ENCODE results near the gene BICDL2. TPM values are rescaled to one million over a fixed set of nuclear protein-coding genes. Genes with fewer than 3 reads are reported as not detected.

The BICDL2 gene
- total and polyA plus RNA-seq, 7 experiments from 2014 or later, result 1.0 TPM; not detected in 6

DNA sequence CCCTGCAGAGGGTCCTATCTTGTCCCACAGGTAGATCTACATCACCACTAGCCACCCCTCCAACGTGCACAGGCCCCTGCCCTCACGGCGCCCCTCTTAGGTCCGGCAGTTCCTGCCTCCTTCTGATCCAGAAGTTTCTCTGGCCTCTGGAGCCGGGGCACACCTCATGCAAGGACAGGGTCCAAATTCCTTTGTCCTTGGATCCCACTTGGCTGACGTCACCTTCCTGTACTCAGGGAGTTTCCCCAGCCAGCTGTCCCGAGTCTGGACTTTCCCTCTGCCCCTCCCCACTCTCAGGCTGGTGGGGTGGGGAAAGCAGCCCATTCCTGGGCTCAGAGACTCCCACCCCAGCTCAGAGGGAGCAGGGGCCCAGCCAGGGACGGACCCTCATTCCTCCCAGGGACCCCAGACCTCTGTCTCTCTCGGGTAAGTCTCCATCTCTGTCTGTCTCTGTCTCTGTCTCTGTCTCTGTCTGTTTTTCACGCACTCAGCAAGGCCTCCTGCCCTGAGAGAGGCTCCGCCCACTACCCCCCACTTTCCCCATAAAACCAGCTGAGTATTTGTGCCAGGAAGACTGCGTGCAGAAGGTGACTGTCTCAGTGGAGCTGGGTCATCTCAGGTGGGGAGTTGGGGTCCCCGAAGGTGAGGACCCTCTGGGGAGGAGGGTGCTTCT, 28.5 kb upstream of the BICDL2 start, which contains the start of gene IL32:
Gene IL32 (plus strand): TSS at position 572 of the 673 bp plus-strand sequence. CDS start 172 bp downstream, outside the sequence.
- Histone ChIP-seq H3K4me1 (ENCODE audit: control insufficient read depth in 2 of 2, insufficient read depth in 2 of 2, low read length in 2 of 2) (peaks cover 25 to 27% of the 10 kb centered on the region in 2 donors), H3K36me3 (ENCODE audit: control insufficient read depth in 2 of 3, insufficient read depth in 3 of 3, low read length in 3 of 3) (peaks cover 0 to 20% (median 3%) of the 10 kb centered on the region in 3 experiments), H3K27me3 (ENCODE audit: control insufficient read depth in 2 of 2, insufficient read depth in 2 of 2, low read length in 2 of 2) (no peaks in the 10 kb centered on the region), H3K9me3 (ENCODE audit: control insufficient read depth in 2 of 3, low read length in 3 of 3) (no peaks in the 10 kb centered on the region), H3K4me3 (ENCODE audit: low read length) (peak within 1 kb of the TSS; percentile 78), H3K27ac (ENCODE audit: low read depth, low read length) (peak within 1 kb of the TSS; percentile 88)
- ATAC-seq (peak; percentile 78), DNase-seq (peak in 8 of 9 donors; percentile 43 to 69 (median 64))
- Mint-ChIP-seq H3K36me3 (peaks cover 8 to 62% (median 24%) of the 10 kb centered on the region in 5 donors), H3K4me3 (peak within 1 kb of the TSS; percentile 98 to 100 (median 99)), H3K27ac (peak within 1 kb of the TSS; percentile 94 to 100 (median 98)), H3K27me3 (no peaks in the 10 kb centered on the region), H3K9me3 (peaks cover 0 to 6% (median 0%) of the 10 kb centered on the region in 11 donors), H3K4me1 (peaks cover 46 to 65% (median 60%) of the 10 kb centered on the region in 7 donors)
- POLR2A ChIA-PET, result interaction anchor here (0.7 to 10.4 kb wide), 21 partner anchors 10 to 202 kb away, joined by 3 to 182 read pairs (median 5); partner anchors contain the start of genes ZNF213 and ZSCAN10
- intact Hi-C loops (cut with micrococcal nuclease), result loop anchor here (1.0 kb wide), 2 partner anchors 10 to 59 kb away; no protein-coding TSS in a partner anchor
- CTCF ChIA-PET, result interaction anchor here (0.7 to 13.9 kb wide), 6 partner anchors 11 to 65 kb away, joined by 3 to 244 read pairs (median 6); partner anchors contain the start of gene ZNF213

GRCh38 chr16:3063625-3064386, 27.1 kb upstream of the BICDL2 start:
- no peak overlapping the region for H3K4me3 ChIP-seq (ENCODE audit: low read length)

DNA sequence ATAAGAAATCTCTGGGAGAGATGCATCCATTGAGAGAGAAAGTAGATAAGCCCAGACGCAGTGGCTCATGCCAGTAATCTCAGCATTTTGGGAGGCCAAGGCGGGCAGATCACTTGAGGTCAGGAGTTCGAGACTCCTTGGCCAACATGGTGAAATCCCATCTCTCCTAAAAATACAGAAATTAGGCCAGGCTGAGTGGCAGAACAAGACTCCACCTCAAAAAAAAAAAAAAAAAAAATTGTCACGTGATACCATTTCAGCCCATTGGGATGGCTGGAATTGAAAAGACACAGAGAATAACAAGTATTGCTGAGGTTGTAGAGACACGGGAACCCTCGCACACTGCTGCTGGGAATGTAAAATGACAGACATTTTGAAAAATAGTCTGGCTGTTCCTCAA, 25.8 kb upstream of the BICDL2 start:
- Histone ChIP-seq H3K4me1 (ENCODE audit: control insufficient read depth in 2 of 2, insufficient read depth in 2 of 2, low read length in 2 of 2) (peaks cover 25 to 27% of the 10 kb centered on the region in 2 donors), H3K36me3 (ENCODE audit: control insufficient read depth in 2 of 3, insufficient read depth in 3 of 3, low read length in 3 of 3) (peaks cover 0 to 10% (median 3%) of the 10 kb centered on the region in 3 experiments), H3K4me3 (ENCODE audit: low read length) (no peak overlapping the region), H3K27ac (ENCODE audit: low read depth, low read length) (no peak overlapping the region), H3K27me3 (ENCODE audit: control insufficient read depth in 2 of 2, insufficient read depth in 2 of 2, low read length in 2 of 2) (no peaks in the 10 kb centered on the region), H3K9me3 (ENCODE audit: control insufficient read depth in 2 of 3, low read length in 3 of 3) (no peaks in the 10 kb centered on the region)
- peaks cover 34 to 53% (median 50%) of the 10 kb centered on the region in 7 donors for H3K4me1 Mint-ChIP-seq
- CTCF ChIA-PET, result interaction anchor here (1.4 to 13.9 kb wide), 5 partner anchors 14 to 109 kb away, joined by 3 to 244 read pairs (median 4); partner anchors contain the start of gene ZNF213
- ATAC-seq, result no peak
- intact Hi-C loops (cut with micrococcal nuclease), result no loop called here
- H3K4me3 Mint-ChIP-seq, result peak overlapping the region in 1 of 10 donors; percentile 14
- POLR2A ChIA-PET, result interaction anchor here (0.7 to 10.4 kb wide), 8 partner anchors 7 to 73 kb away, joined by 3 to 182 read pairs (median 5); partner anchors contain the start of gene ZNF213
- H3K9me3 Mint-ChIP-seq, result peaks cover 0 to 6% (median 0%) of the 10 kb centered on the region in 11 donors
- no peaks in the 10 kb centered on the region for H3K27me3 Mint-ChIP-seq
- H3K36me3 Mint-ChIP-seq, result peaks cover 8 to 45% (median 10%) of the 10 kb centered on the region in 5 donors
- DNase-seq, result no peak
- peak overlapping the region in 8 of 9 donors; percentile 42 to 100 (median 78) for H3K27ac Mint-ChIP-seq

More at GRCh38 chr16:3063625-3064386, 27.1 kb upstream of the BICDL2 start:
- H3K4me1 ChIP-seq (ENCODE audit: control insufficient read depth in 2 of 2, insufficient read depth in 2 of 2, low read length in 2 of 2), result peaks cover 28 to 33% of the 10 kb centered on the region in 2 donors
- H3K36me3 Mint-ChIP-seq, result peaks cover 8 to 53% (median 14%) of the 10 kb centered on the region in 5 donors
- ATAC-seq (no peak), DNase-seq (no peak)
- H3K9me3 Mint-ChIP-seq, result peaks cover 0 to 6% (median 0%) of the 10 kb centered on the region in 11 donors
- intact Hi-C loops (cut with micrococcal nuclease), result no loop called here
- CTCF ChIA-PET, result interaction anchor here (0.6 to 13.9 kb wide), 6 partner anchors 13 to 105 kb away, joined by 3 to 244 read pairs (median 4); partner anchors contain the start of gene ZNF213
- peaks cover 43 to 60% (median 59%) of the 10 kb centered on the region in 7 donors for H3K4me1 Mint-ChIP-seq
- POLR2A ChIA-PET, result interaction anchor here (0.6 to 10.4 kb wide), 9 partner anchors 12 to 1656 kb away, joined by 3 to 182 read pairs (median 6); partner anchors contain the start of genes ZNF213 and ZSCAN10
- peaks cover 0 to 10% (median 3%) of the 10 kb centered on the region in 3 experiments for H3K36me3 ChIP-seq (ENCODE audit: control insufficient read depth in 2 of 3, insufficient read depth in 3 of 3, low read length in 3 of 3)
- peak overlapping the region; percentile 88 for H3K27ac ChIP-seq (ENCODE audit: low read depth, low read length)
- peak overlapping the region; percentile 66 to 100 (median 98) for H3K27ac Mint-ChIP-seq
- peak overlapping the region; percentile 15 to 100 (median 98) for H3K4me3 Mint-ChIP-seq
- no peaks in the 10 kb centered on the region for H3K9me3 ChIP-seq (ENCODE audit: control insufficient read depth in 2 of 3, low read length in 3 of 3)
- no peaks in the 10 kb centered on the region for H3K27me3 ChIP-seq (ENCODE audit: control insufficient read depth in 2 of 2, insufficient read depth in 2 of 2, low read length in 2 of 2)
- H3K27me3 Mint-ChIP-seq, result no peaks in the 10 kb centered on the region

- H3K36me3 ChIP-seq (ENCODE audit: control insufficient read depth in 2 of 3, insufficient read depth in 3 of 3, low read length in 3 of 3), result peaks cover 0 to 3% (median 0%) of the 10 kb centered on the region in 3 experiments
- H3K4me1 ChIP-seq (ENCODE audit: control insufficient read depth in 2 of 2, insufficient read depth in 2 of 2, low read length in 2 of 2), result peaks cover 25 to 45% of the 10 kb centered on the region in 2 donors
- DNase-seq (no peak), ATAC-seq (no peak)
- ChIA-PET CTCF (interaction anchor here (0.9 to 13.9 kb wide), 16 partner anchors 9 to 107 kb away, joined by 3 to 244 read pairs (median 5); partner anchors contain the start of gene ZNF213), POLR2A (interaction anchor here (0.6 to 10.4 kb wide), 17 partner anchors 9 to 92 kb away, joined by 3 to 182 read pairs (median 4); partner anchors contain the start of genes HCFC1R1, THOC6 and ZNF213)
- Mint-ChIP-seq H3K4me1 (peaks cover 34 to 63% (median 49%) of the 10 kb centered on the region in 7 donors), H3K9me3 (peaks cover 0 to 6% (median 0%) of the 10 kb centered on the region in 11 donors), H3K4me3 (peak overlapping the region; percentile 76 to 92 (median 87)), H3K27me3 (no peaks in the 10 kb centered on the region), H3K27ac (peak overlapping the region; percentile 67 to 91 (median 83)), H3K36me3 (peaks cover under 1 to 42% (median under 1%) of the 10 kb centered on the region in 5 donors)
- no peaks in the 10 kb centered on the region for H3K27me3 ChIP-seq (ENCODE audit: control insufficient read depth in 2 of 2, insufficient read depth in 2 of 2, low read length in 2 of 2)
- intact Hi-C loops (cut with micrococcal nuclease), result no loop called here
- H3K4me3 ChIP-seq (ENCODE audit: low read length), result no peak overlapping the region
- H3K9me3 ChIP-seq (ENCODE audit: control insufficient read depth in 2 of 3, low read length in 3 of 3), result no peaks in the 10 kb centered on the region
- no peak overlapping the region for H3K27ac ChIP-seq (ENCODE audit: low read depth, low read length)
Observed at GRCh38 chr16:3060339-3061127, 23.8 kb upstream of the BICDL2 start.

GRCh38 chr16:3059723-3060242, 23.0 kb upstream of the BICDL2 start:
- DNase-seq, result no peak
- Mint-ChIP-seq H3K27me3 (no peaks in the 10 kb centered on the region), H3K27ac (peak overlapping the region; percentile 51 to 91 (median 83)), H3K9me3 (peaks cover 0 to 6% (median 0%) of the 10 kb centered on the region in 11 donors), H3K4me1 (peaks cover 37 to 63% (median 49%) of the 10 kb centered on the region in 7 donors), H3K4me3 (peak overlapping the region; percentile 76 to 92 (median 87)), H3K36me3 (peaks cover 0 to 45% (median 0%) of the 10 kb centered on the region in 5 donors)
- H3K4me1 ChIP-seq (ENCODE audit: control insufficient read depth in 2 of 2, insufficient read depth in 2 of 2, low read length in 2 of 2), result peaks cover 28 to 50% of the 10 kb centered on the region in 2 donors
- H3K9me3 ChIP-seq (ENCODE audit: control insufficient read depth in 2 of 3, low read length in 3 of 3), result no peaks in the 10 kb centered on the region
- peak overlapping the region; percentile 89 for H3K27ac ChIP-seq (ENCODE audit: low read depth, low read length)
- peak overlapping the region; percentile 77 for H3K4me3 ChIP-seq (ENCODE audit: low read length)
- CTCF ChIA-PET, result interaction anchor here (0.8 to 13.9 kb wide), 21 partner anchors 10 to 112 kb away, joined by 3 to 244 read pairs (median 4); partner anchors contain the start of gene ZNF213
- H3K36me3 ChIP-seq (ENCODE audit: control insufficient read depth in 2 of 3, insufficient read depth in 3 of 3, low read length in 3 of 3), result peaks cover 0 to 3% (median 0%) of the 10 kb centered on the region in 3 experiments
- no peaks in the 10 kb centered on the region for H3K27me3 ChIP-seq (ENCODE audit: control insufficient read depth in 2 of 2, insufficient read depth in 2 of 2, low read length in 2 of 2)
- POLR2A ChIA-PET, result interaction anchor here (0.5 to 10.4 kb wide), 21 partner anchors 10 to 301 kb away, joined by 3 to 182 read pairs (median 5); partner anchors contain the start of genes HCFC1R1, THOC6 and ZNF213
- intact Hi-C loops (cut with micrococcal nuclease), result loop anchor here (1.0 to 2.0 kb wide), 10 partner anchors 15 to 107 kb away; no protein-coding TSS in a partner anchor
- no peak for ATAC-seq
